ENCODE results near the gene SGMS1.

- no peak for TF ChIP-seq CTCF (IDR thresholded peaks at IDR 0.05; ENCODE audit: extremely low read depth in 1 of 2, insufficient read depth in 1 of 2, low read depth in 1 of 2, low read length in 2 of 2)
- no peak for TF ChIP-seq EZH2 (IDR thresholded peaks at IDR 0.05; ENCODE audit: borderline replicate concordance, low read depth, low read length, severe bottlenecking)
- TF ChIP-seq JUN (IDR thresholded peaks at IDR 0.05; ENCODE audit: borderline replicate concordance, insufficient read depth, insufficient read length, low read depth), result no peak
- TF ChIP-seq GATA2 (IDR thresholded peaks at IDR 0.05; ENCODE audit: insufficient read depth, insufficient read length, low read depth, low read length), result no peak
- no peak for TF ChIP-seq MYC (IDR thresholded peaks at IDR 0.05; ENCODE audit: low read depth, low read length)
- TF ChIP-seq, protein P1, sequence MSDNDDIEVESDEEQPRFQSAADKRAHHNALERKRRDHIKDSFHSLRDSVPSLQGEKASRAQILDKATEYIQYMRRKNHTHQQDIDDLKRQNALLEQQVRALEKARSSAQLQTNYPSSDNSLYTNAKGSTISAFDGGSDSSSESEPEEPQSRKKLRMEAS (IDR thresholded peaks at IDR 0.05; ENCODE audit: insufficient read depth, insufficient read length), result no peak
These were observed 9.9 kb downstream of the SGMS1 start for GRCh38 chr10:50613726-50614443.

All from endothelial cell of umbilical vein (primary cell).